ENCODE data around the gene PRDM15. TPM values are rescaled to one million over a fixed set of nuclear protein-coding genes. Genes with fewer than 3 reads are reported as not detected.
A peak's percentile ranks its signal among the peaks of the same experiment; 100 is the strongest.

Gene PRDM15
- total and polyA plus RNA-seq, 10 donors, result 4.4 to 18.0 (median 10.8) TPM

- peaks cover 0 to 20% (median 0%) of the 10 kb centered on the region in 7 donors for H3K27me3 ChIP-seq (replicated peaks in 1 of 7)
- DNase-seq, result no peak
- H3K9me3 ChIP-seq, result no peaks in the 10 kb centered on the region
- 66 to 82% (median 73%) methylated on average over 7 of the region's 7 CpGs for WGBS, 5 donors
- H3K4me1 ChIP-seq, result no peaks in the 10 kb centered on the region
- no peaks in the 10 kb centered on the region for H3K36me3 ChIP-seq
- intact Hi-C loops (cut with DNase I; ENCODE audit: low total_unique reads), result no loop called here
- TF ChIP-seq, protein P1, sequence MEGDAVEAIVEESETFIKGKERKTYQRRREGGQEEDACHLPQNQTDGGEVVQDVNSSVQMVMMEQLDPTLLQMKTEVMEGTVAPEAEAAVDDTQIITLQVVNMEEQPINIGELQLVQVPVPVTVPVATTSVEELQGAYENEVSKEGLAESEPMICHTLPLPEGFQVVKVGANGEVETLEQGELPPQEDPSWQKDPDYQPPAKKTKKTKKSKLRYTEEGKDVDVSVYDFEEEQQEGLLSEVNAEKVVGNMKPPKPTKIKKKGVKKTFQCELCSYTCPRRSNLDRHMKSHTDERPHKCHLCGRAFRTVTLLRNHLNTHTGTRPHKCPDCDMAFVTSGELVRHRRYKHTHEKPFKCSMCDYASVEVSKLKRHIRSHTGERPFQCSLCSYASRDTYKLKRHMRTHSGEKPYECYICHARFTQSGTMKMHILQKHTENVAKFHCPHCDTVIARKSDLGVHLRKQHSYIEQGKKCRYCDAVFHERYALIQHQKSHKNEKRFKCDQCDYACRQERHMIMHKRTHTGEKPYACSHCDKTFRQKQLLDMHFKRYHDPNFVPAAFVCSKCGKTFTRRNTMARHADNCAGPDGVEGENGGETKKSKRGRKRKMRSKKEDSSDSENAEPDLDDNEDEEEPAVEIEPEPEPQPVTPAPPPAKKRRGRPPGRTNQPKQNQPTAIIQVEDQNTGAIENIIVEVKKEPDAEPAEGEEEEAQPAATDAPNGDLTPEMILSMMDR (IDR thresholded peaks at IDR 0.05 in 8 of 11, conservative IDR thresholded peaks at IDR 0.05 in 3 of 11), result no peak
- no peak for TF ChIP-seq POLR2A (IDR thresholded peaks at IDR 0.05)
- no peak for TF ChIP-seq POLR2AphosphoS5 (IDR thresholded peaks at IDR 0.05)
- H3K27ac ChIP-seq, result no peak overlapping the region
- H3K4me3 ChIP-seq, result no peak overlapping the region
These were observed 129.1 kb downstream of the PRDM15 start for GRCh38 chr21:41750051-41750450.

GRCh38 chr21:41749286-41749685, 129.9 kb downstream of the PRDM15 start:
- Histone ChIP-seq H3K4me1 (no peaks in the 10 kb centered on the region), H3K9me3 (no peaks in the 10 kb centered on the region), H3K27me3 (replicated peaks in 1 of 7) (peaks cover 0 to 24% (median 0%) of the 10 kb centered on the region in 7 donors), H3K27ac (no peak overlapping the region), H3K4me3 (no peak overlapping the region), H3K36me3 (no peaks in the 10 kb centered on the region)
- peak; percentile 41 for DNase-seq
- intact Hi-C loops (cut with DNase I; ENCODE audit: low total_unique reads), result no loop called here
- TF ChIP-seq POLR2A (IDR thresholded peaks at IDR 0.05), result no peak
- TF ChIP-seq, protein P1 (IDR thresholded peaks at IDR 0.05 in 8 of 11, conservative IDR thresholded peaks at IDR 0.05 in 3 of 11), result no peak
- no peak for TF ChIP-seq POLR2AphosphoS5 (IDR thresholded peaks at IDR 0.05)
- 91 to 96% (median 93%) methylated on average over 10 of the region's 10 CpGs for WGBS, 5 donors

Small RNAs within 50 kb of the gene (small RNA-seq; reads per million reads assigned to genes)
- 0 reads per million in 4 donors for gene RF00334

Other genes starting within 250 kb of the PRDM15 start
- gene RIPK4, start 112.3 kb downstream of the PRDM15 start, total RNA-seq, result not detected
- under 1 TPM; 0.02 to 0.06 (median 0.06) TPM for gene RIPK4, start 112.3 kb downstream of the PRDM15 start, polyA plus RNA-seq
- 100 to 1,000 TPM in 4 of 7 donors, 10 to 100 TPM in 3; 74.0 to 163 (median 105) TPM for gene C2CD2, start 74.7 kb upstream of the PRDM15 start, total RNA-seq
- gene C2CD2, start 74.7 kb upstream of the PRDM15 start, polyA plus RNA-seq, result 10 to 100 TPM; 12.9 to 30.3 (median 18.0) TPM
- gene ZBTB21, start 131.0 kb upstream of the PRDM15 start, total RNA-seq, result 10 to 100 TPM; 10.6 to 21.7 (median 16.2) TPM
- 1 to 10 TPM; 1.9 to 3.0 (median 1.9) TPM for gene ZBTB21, start 131.0 kb upstream of the PRDM15 start, polyA plus RNA-seq
- gene UMODL1, start 192.0 kb upstream of the PRDM15 start, total RNA-seq, result under 1 TPM in 5 of 7 donors, not detected in 2; 0.09 to 0.85 (median 0.28) TPM
- under 1 TPM in 2 of 3 donors, not detected in 1; 0.02 to 0.03 TPM for gene UMODL1, start 192.0 kb upstream of the PRDM15 start, polyA plus RNA-seq